Prostate gland (tissue), 2 donors: ENCODE data around the gene ALDH1B1.

ENCODE experiments used
- CTCF ChIP-seq, 4 experiments: fragments of 200-600 bp in 2 of 4; fragments of 450-650 bp in 2 of 4; sonication (generic) in 2 of 4; IDR thresholded peaks; 1 replicate in 3 of 4; 2 replicates in 1 of 4; pipeline ENCODE4 v1.5.1; 2016 to 2019; ENCODE audit warnings: antibody characterized with exemption in 4 of 4, mild to moderate bottlenecking in 2 of 4, moderate library complexity in 2 of 4
- POLR2AphosphoS5 ChIP-seq: sonication (generic); formaldehyde crosslinking; IDR thresholded peaks from one replicate; pipeline ENCODE4 v1.6.1; 2017; ENCODE audit warnings: antibody characterized with exemption

- TF ChIP-seq CTCF (IDR thresholded peaks at IDR 0.05) = no peak
- TF ChIP-seq POLR2AphosphoS5 = no peak
Measured at GRCh38 chr9:38445154-38446043, 52.9 kb downstream of the ALDH1B1 start.
